ENCODE measurements around the gene MS4A1.
"Not testable (repeated sequence)": the region's sequence is repeated elsewhere in the genome, so short reads cannot be mapped to it uniquely, and the experiment has no call there.

The MS4A1 gene

GRCh38 chr11:60485987-60486386 is 30.3 kb downstream of the MS4A1 start:
- DNase-seq (ENCODE audit: low spot score in 2 of 2) (no peak), ATAC-seq (peak; percentile 78)
- Mint-ChIP-seq H3K4me1 (no peaks in the 10 kb centered on the region), H3K9me3 (no peaks in the 10 kb centered on the region), H3K36me3 (no peaks in the 10 kb centered on the region), H3K27ac (no peak overlapping the region), H3K4me3 (no peak overlapping the region)

- H3K36me3 Mint-ChIP-seq, result no peaks in the 10 kb centered on the region
- no peak for ATAC-seq
- no peak within 1 kb of the TSS for H3K27ac Mint-ChIP-seq
- no peak for DNase-seq (ENCODE audit: low spot score in 2 of 2)
- no peak within 1 kb of the TSS for H3K4me3 Mint-ChIP-seq
- no peaks in the 10 kb centered on the region for H3K4me1 Mint-ChIP-seq
- no peaks in the 10 kb centered on the region for H3K9me3 Mint-ChIP-seq
These were observed 36.9 kb downstream of the MS4A1 start, which contains the start of gene MS4A12 for GRCh38 chr11:60492488-60493009. Gene MS4A12 (plus strand): TSS chr11:60492778. CDS start chr11:60497319, 4,541 bp downstream.

- no peaks in the 10 kb centered on the region for H3K36me3 Mint-ChIP-seq
- DNase-seq (ENCODE audit: low spot score in 2 of 2) (no peak), ATAC-seq (no peak)
- H3K9me3 Mint-ChIP-seq, result no peaks in the 10 kb centered on the region
- no peaks in the 10 kb centered on the region for H3K4me1 Mint-ChIP-seq
- H3K4me3 Mint-ChIP-seq, result no peak overlapping the region
- H3K27ac Mint-ChIP-seq, result no peak overlapping the region
These were observed 37.8 kb downstream of the MS4A1 start for GRCh38 chr11:60493454-60493853.

- DNase-seq (ENCODE audit: low spot score in 2 of 2) (no peak), ATAC-seq (no peak)
- Mint-ChIP-seq H3K27ac (no peak overlapping the region), H3K9me3 (no peaks in the 10 kb centered on the region), H3K36me3 (no peaks in the 10 kb centered on the region), H3K4me1 (no peaks in the 10 kb centered on the region), H3K4me3 (no peak overlapping the region)
These were observed 42.8 kb downstream of the MS4A1 start for GRCh38 chr11:60498399-60498798.

GRCh38 chr11:60498853-60499252 is 43.2 kb downstream of the MS4A1 start:
- H3K4me3 Mint-ChIP-seq, result no peak overlapping the region
- H3K36me3 Mint-ChIP-seq, result no peaks in the 10 kb centered on the region
- ATAC-seq (peak; percentile 69), DNase-seq (ENCODE audit: low spot score in 2 of 2) (no peak)
- H3K27ac Mint-ChIP-seq, result no peak overlapping the region
- no peaks in the 10 kb centered on the region for H3K9me3 Mint-ChIP-seq
- no peaks in the 10 kb centered on the region for H3K4me1 Mint-ChIP-seq

GRCh38 chr11:60500276-60500910 is 44.7 kb downstream of the MS4A1 start:
- Mint-ChIP-seq H3K4me1 (peaks cover 11% of the 10 kb centered on the region), H3K27ac (no peak overlapping the region), H3K36me3 (no peaks in the 10 kb centered on the region), H3K4me3 (no peak overlapping the region), H3K9me3 (no peaks in the 10 kb centered on the region)
- DNase-seq (ENCODE audit: low spot score in 2 of 2) (no peak), ATAC-seq (no peak)

- DNase-seq (ENCODE audit: low spot score in 2 of 2), result no peak
- H3K4me3 Mint-ChIP-seq, result no peak overlapping the region
- no peaks in the 10 kb centered on the region for H3K9me3 Mint-ChIP-seq
- no peak for ATAC-seq
- H3K36me3 Mint-ChIP-seq, result no peaks in the 10 kb centered on the region
- H3K27ac Mint-ChIP-seq, result no peak overlapping the region
- peaks cover 11% of the 10 kb centered on the region for H3K4me1 Mint-ChIP-seq
These were observed 46.7 kb downstream of the MS4A1 start for GRCh38 chr11:60502221-60502775.

GRCh38 chr11:60504219-60504905 is 48.7 kb downstream of the MS4A1 start:
- no peaks in the 10 kb centered on the region for H3K9me3 Mint-ChIP-seq
- no peak overlapping the region for H3K4me3 Mint-ChIP-seq
- H3K4me1 Mint-ChIP-seq, result peaks cover 11% of the 10 kb centered on the region
- DNase-seq (ENCODE audit: low spot score in 2 of 2), result no peak
- no peak overlapping the region for H3K27ac Mint-ChIP-seq
- ATAC-seq, result peak; percentile 65
- no peaks in the 10 kb centered on the region for H3K36me3 Mint-ChIP-seq

GRCh38 chr11:60509609-60510008 is 54.0 kb downstream of the MS4A1 start:
- ATAC-seq; H3K4me3 Mint-ChIP-seq; H3K4me1 Mint-ChIP-seq; DNase-seq (ENCODE audit: low spot score in 2 of 2); H3K27ac Mint-ChIP-seq; H3K36me3 Mint-ChIP-seq; H3K9me3 Mint-ChIP-seq: not testable (repeated sequence)

GRCh38 chr11:60510209-60510608 is 54.6 kb downstream of the MS4A1 start:
- not testable (repeated sequence) for DNase-seq (ENCODE audit: low spot score in 2 of 2)

GRCh38 chr11:60511393-60511792 is 55.7 kb downstream of the MS4A1 start:
- ATAC-seq (no peak), DNase-seq (ENCODE audit: low spot score in 2 of 2) (no peak)
- H3K36me3 Mint-ChIP-seq, result no peaks in the 10 kb centered on the region
- no peaks in the 10 kb centered on the region for H3K9me3 Mint-ChIP-seq
- no peak overlapping the region for H3K27ac Mint-ChIP-seq
- H3K4me1 Mint-ChIP-seq, result no peaks in the 10 kb centered on the region
- H3K4me3 Mint-ChIP-seq, result no peak overlapping the region

More at GRCh38 chr11:60510209-60510608, 54.6 kb downstream of the MS4A1 start:
- not testable (repeated sequence) for H3K36me3 Mint-ChIP-seq, ATAC-seq, H3K4me1 Mint-ChIP-seq, H3K4me3 Mint-ChIP-seq, H3K9me3 Mint-ChIP-seq, H3K27ac Mint-ChIP-seq

GRCh38 chr11:60512651-60513225 is 57.1 kb downstream of the MS4A1 start:
- no peak for DNase-seq (ENCODE audit: low spot score in 2 of 2)
- Mint-ChIP-seq H3K4me3 (no peak overlapping the region), H3K27ac (no peak overlapping the region), H3K9me3 (no peaks in the 10 kb centered on the region), H3K36me3 (no peaks in the 10 kb centered on the region), H3K4me1 (no peaks in the 10 kb centered on the region)
- no peak for ATAC-seq

GRCh38 chr11:60513496-60514460 is 58.1 kb downstream of the MS4A1 start:
- Mint-ChIP-seq H3K27ac (no peak overlapping the region), H3K4me3 (no peak overlapping the region), H3K9me3 (no peaks in the 10 kb centered on the region), H3K4me1 (no peaks in the 10 kb centered on the region), H3K36me3 (no peaks in the 10 kb centered on the region)
- DNase-seq (ENCODE audit: low spot score in 2 of 2), result no peak
- ATAC-seq, result no peak

GRCh38 chr11:60515144-60515855 is 59.7 kb downstream of the MS4A1 start, which contains the start of gene MS4A13:
Gene MS4A13 (plus strand): TSS chr11:60515392. CDS start chr11:60518084, 2,692 bp downstream.
- Mint-ChIP-seq H3K4me3 (no peak within 1 kb of the TSS), H3K27ac (no peak within 1 kb of the TSS), H3K9me3 (peaks cover 3% of the 10 kb centered on the region), H3K4me1 (no peaks in the 10 kb centered on the region), H3K36me3 (no peaks in the 10 kb centered on the region)
- DNase-seq (ENCODE audit: low spot score in 2 of 2) (no peak), ATAC-seq (no peak)

Measured in stimulated activated effector memory CD8-positive, alpha-beta T cell treated with anti-CD3 and anti-CD28 coated beads, Interleukin-12 subunit alpha, Interleukin-12 subunit beta, amount 100 ng/mL, for 72 hours (primary cell).